HG03575 (cell line): ENCODE results near the gene PARD3.

ENCODE experiments used
- ATAC-seq: cut with Tn5 transposase; IDR thresholded peaks from one replicate; pipeline ENCODE4 v1.9.1; 2021; ENCODE audit not compliant: unreplicated experiment, insufficient number of reproducible peaks, low FRiP score; ENCODE audit errors: extremely low read depth

The PARD3 gene

DNA sequence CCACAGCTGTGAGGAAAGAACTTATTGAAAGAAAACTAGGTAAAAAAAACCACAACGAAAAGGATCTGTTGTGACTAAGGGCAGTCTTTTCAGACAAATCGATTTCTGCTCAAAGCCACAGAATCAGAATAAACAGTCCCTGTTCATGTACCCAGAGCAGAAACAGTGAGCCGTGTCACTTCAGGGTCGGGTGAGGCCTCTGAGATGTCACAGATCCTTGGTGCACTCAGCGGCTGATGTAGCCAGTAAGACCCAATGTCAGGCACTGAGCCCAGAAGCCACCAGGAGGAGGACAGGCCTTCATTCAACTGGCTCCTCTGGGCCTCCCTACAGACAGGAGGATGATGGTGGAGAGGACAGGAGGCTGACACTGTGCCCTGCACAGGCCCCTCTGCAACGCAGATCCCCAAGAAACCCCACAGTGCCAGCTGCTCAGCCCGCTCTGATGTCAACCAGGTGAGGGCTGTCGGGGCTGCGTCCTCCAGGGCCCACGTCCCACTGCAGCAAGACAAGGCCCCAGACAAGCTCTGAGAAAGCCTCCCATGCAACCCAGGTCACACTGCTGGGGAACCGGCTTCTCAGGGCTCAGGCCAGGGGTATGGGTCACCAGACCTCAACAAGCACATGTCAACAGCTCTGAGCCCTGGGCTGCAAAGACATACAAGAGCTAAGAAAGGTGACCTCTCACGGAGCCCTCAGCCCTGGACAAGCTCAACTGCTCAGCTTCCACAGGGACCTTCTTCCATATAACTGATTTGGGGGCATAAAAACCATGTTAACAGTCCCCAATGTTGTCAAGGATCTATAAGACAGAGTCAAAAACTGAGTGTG lies 190.6 kb downstream of the PARD3 start:
- no peak for ATAC-seq

DNA sequence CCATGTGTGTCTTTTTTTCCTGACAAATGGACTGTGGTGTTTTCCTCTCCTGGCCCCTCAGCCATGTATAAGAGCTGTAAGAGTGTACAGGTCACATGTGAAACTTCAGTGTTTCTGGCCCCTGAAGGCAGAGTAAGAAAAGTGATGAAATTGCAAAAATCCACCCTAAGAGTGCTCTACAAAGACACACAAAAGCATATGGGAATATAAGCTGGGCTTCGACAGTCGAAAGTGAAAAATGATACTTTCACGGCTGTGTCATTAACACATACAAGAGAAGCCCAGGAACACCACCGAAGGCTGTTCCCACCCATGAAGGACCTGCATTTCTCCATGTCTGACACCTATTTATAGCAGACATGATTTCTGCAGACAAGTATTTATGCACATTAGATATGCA lies 192.2 kb downstream of the PARD3 start:
- ATAC-seq: no peak

DNA sequence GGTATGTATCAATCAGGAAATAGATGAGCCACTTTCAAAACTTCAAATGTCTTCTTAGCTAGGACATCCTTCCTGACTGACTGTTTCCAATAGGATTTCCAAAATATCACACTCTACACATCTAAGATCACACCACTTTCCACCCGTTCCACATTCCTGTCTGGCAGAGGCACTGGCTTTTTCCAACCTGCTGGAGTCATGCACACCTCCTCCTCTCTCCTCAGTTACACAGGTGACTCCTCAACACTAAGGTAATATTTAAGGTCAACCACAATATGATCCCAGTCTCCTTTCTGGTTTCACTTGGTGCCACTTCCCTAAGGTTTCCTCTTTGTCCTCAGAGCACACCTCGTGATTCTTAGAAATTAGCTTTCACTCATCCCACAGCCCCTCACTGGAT lies 196.5 kb downstream of the PARD3 start:
- no peak for ATAC-seq

DNA sequence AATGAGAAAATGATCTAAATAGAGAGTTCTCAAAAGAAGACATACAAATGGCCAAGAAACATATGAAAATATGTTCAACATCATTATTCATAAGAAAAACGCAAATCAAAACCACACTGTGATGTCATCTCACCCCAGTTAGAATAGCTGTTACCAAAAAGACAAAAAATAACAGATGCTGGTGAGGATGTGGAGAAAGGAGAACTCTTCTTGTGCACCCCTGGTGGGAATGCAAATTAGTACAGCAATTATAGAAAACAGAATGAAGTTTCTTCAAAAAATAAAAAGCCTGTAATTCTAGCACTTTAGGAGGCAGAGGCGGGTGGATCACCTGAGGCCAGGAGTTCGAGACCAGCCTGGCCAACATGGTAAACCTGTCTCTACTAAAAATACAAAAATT lies 199.3 kb downstream of the PARD3 start:
- no peak for ATAC-seq

DNA sequence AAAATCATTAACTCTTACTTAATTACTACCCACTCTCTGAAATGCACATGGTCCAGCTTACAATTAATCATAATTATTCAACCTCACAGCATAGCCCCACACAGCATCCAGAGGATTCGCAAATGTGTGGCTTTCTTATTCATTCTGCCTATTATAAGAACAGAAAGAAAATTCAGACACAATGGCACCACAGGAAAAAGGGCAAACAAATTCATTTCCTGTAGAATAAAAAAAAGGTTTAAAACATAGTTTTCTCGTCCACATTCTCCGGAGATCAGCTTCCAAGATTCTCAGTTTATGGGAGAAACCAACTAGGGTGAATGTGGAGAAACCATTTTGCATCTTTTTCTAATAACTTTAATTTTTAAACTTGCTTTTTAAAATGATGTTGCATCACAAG lies 201.6 kb downstream of the PARD3 start:
- ATAC-seq: no peak

DNA sequence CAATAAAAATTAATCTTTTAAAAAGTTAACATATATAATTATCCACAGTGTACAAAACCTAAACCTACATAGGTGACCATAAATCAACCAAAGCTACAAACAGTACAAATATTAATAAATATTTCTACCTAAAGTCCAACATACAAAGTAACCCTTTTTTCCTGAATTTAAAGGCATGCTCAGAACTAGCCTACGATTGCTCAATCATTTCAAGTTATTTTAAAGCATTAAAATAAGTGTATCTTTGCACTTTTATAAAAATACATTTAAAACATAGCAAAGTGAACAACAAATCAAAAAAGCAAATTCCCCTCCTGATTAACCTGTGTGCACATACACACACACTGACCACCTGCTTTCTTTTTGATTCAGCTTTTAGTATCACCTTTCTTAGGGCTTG lies 202.2 kb downstream of the PARD3 start:
- no peak for ATAC-seq

DNA sequence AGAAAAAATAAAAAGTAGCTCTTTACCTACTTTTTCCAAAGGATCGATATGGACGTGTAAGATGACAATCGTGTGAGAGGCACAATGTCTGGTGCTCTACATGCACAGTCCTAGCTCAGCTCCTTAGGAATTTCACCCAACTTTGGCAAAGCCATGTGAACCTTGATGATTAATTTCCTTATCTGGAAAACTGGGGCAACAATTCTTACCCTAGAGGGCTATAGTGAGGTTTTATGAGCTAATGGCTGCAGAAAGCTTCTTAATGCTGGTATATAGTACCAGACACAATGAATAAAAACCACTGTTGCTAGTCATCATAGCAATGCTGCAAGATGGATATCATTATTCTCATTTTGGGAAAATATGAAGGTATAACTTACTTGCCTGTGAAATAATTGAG lies 202.7 kb downstream of the PARD3 start:
- ATAC-seq: no peak

DNA sequence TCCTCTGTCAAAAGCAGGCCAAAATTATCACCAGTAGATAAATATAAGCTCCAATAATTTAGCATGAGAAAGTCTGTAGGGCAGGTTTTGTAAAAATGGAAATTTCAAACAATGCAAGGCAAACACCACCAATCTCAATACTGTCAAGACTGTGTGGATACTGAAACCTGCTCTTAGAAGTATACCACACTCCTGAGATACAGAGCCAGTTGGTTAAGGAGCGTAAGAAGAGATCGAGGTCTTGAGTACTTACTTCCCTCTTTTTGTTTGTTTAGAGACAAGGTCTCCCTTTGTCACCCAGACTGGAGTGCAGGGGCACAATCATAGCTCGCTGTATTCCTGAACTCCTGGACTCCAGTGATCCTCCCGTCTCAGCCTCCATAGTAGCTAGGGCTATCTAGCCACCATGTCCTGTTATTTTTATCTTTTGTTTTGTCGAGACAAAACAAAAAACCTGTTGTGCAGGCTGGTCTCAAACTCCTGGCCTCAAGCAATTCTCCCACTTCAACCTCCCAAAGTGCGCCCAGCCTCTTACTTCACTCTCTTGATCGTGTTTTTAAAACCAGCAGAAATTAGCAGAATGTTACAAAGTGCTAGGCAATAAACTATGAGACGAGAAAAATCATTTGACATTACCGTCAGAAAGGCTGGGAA lies 205.7 kb downstream of the PARD3 start:
- no peak for ATAC-seq

DNA sequence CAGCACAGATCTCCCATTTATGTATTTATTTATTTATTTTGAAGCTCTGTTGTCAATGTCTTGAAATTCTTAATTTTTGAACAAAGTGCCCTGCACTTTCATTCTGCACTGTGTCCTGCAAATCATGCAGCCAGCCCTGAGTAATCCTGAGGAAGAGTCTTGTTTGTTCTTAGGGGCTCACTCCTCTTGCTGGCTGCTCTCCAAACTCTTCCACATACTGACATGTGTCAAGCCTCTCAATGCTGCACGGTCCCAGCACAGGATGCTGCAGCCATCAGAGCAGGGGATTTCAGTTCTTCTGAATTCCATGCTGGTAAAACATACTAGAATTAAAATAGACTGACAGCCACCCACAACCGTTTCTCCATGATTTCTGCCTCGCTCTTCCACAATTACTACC lies 207.2 kb downstream of the PARD3 start:
- no peak for ATAC-seq

DNA sequence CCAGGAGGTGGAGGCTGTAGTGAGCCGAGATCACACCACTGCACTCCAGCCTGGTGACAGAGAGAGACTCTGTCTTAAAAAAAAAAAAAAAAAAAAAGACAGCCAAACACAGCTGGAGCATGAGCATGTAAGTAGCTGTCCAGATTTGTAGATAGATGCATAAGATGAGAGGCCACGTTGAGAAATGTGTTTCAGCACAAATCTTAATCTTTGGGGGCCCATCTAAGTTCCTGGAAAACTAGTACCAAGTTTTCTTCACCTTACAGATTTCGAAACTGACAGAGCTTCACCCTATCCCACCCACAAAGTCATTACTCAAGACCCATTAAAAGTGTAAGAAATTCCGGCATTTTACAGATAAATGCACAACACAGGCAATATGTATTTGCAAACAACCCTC lies 208.2 kb downstream of the PARD3 start:
- no peak for ATAC-seq

DNA sequence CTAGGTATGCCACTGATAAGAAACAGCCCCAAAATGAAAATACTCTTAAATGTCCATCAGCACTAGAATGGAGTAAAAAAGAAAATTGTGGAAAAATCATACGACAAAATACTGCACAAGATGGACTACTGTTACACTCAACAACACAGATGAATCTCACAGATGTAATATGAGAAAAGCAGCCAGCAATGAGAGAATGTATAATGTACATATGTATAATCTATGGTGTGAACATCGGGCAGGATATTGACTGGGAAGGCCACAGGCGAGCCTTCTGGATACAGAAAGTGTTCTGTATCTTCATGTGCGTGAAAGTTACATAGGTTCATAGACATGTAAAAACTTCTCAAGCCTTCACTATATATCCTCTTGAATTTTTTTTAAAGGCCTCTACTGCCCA lies 212.6 kb downstream of the PARD3 start:
- no peak for ATAC-seq

DNA sequence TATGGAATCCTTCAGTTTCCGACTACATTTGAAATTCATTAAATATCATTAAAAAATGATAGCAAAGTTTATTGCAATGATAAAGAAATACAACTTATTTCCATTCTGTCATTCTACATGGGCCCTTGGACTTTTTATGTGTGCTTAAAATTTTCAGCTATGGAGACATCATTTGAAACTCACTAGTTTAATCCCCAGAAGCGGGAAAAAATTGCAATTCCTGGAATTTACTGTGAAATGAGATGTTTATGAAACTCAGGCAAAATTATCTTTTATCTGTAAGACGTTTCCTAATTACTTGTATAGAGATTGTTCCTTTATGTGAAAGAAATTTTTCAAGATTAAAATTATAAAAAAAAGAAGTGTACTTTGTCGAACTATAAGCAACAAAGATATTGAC lies 213.4 kb downstream of the PARD3 start:
- no peak for ATAC-seq

DNA sequence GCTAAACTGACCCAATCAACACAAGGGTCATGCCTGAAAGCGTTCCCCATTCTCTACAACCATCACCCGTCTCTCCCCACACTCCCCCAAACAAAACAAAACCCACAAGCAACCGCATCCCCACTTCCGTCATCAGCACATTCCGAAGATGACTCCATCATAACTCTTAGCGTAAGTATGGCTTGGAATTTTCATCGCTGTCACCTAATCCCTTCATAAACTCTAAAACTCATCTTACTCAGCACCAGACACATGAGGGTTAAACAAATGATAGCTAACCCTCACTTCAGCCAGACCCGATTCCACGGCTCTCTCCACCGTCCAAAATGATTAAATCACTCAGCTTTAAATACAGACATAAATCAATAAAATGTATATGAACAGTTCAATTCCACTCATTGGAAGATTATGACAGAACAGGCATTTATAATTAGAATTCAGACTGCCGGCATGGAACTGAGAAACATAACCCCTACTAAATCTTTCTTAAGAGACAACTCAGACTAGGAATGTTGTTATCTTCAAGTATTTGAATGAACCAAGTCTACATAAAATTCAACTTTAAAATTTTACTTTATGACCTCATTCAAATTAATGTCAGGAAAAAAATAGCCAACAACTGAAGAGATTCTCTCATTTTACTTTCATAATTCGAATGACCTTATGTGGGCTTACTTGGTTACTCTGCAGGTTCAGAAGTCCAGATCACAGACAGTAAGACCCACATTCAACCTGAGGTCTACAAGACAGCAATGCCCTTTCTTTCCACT lies 215.9 kb downstream of the PARD3 start:
- no peak for ATAC-seq

DNA sequence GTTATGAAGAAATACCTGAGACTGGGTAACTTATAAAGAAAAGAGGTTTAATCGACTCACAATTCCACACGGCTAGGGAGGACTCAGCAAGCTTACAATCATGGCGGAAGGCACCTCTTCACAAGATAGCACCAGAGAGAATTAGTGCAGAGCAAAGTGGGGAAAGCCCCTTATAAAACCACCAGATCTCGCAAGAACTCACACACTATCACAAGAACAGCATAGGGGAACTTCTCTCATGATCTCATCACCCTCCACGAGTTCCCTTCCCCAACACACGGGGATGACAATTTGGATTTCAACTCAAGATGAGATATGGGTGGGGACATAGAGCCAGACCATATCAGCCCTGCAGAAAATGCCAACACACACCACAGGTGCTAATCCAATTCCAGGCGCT lies 218.7 kb downstream of the PARD3 start:
- ATAC-seq: no peak

DNA sequence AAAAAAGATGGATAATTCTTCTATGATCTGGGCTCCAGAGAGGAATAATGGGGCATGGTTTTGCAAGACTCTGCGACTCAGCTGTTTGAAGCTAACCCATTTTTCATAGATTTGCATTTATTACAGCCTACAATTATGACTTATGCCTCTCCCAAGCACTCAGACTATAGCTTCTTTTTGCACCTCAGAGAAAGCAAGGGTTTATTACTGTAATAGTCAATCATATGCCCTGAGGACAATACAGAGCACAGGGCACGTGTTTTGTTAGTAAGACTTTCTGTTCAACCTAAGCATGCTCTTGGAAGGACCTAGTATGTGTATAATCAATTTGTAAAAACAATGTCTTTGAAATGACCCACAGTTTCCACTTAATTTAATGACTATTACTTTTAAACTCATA lies 221.2 kb downstream of the PARD3 start:
- ATAC-seq: no peak

DNA sequence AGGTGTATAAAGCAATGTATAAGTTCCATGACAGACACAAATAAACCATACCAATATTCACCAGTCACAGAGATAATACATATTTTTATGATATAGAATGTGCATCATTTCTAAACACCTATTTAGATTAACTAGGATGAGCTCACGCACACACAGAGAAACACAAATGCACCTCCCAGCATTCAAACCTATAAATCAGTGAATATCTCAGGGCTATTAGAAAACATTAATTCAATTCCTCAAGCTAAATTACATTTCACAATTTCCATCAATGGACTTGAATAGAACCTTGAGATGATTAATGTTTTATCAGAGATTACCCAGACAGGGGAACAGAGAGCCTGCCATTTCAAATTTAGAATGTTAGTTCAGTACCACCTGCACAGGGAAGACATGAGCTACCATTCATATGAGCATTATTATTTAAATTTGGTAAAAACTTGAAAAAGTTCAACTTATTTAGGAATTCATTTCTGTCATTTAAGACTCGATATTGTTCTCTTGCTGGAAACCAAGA lies 221.7 kb downstream of the PARD3 start:
- no peak for ATAC-seq

DNA sequence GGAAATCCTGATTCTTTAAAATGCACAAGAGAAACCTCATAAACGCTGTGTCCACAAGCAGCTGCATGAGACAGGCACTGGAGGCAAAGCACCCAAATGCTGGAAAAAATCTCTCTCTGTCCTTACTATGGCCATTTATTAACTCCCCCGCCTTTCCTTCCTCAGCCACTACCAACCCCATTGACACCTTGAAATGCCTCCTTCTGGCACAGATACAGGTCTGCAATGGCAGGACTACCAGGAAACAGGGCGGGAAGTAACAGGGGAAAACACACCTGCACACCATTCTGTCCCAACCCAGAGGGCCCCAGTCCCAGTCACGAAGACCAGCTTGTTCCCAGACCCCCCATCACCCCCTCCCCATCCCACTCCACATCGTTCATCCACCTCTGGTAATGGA lies 224.3 kb downstream of the PARD3 start:
- no peak for ATAC-seq

DNA sequence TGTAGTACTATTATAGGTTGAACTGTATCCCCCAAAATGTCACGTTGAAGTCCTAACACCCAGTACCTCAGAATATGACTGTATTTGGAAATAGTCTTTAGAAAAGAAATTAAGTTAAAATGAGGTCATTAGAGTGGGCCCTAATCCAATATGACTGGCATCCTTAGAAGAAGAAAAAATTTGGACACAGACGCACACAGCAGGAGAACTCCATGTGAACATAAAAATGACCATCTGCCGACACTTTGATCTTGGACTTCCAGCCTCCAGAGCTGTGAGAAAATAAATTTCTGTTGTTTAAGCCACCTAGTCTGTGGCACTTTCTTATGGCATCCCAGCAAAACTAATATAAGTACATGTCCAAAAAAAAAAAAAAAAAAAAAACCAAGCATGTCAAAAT lies 225.8 kb downstream of the PARD3 start:
- no peak for ATAC-seq

DNA sequence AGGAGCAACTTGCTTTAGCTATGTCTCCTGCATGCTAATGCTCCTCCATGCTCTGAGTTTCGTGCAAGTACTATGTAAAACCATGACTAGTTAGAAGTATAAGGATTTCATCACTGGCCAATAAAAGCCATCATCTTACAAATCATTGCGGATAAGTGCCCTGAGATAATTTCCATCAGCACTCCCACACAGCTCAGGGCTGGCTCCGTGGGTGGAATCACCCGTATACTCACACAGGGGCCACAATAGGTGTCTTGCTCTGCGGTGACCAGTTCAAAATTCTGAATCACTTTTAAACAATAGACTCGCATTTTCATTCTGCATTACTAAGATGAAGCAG lies 227.4 kb downstream of the PARD3 start:
- no peak for ATAC-seq
